Measurements from ENCODE around the gene SPATA13. TPM values are rescaled to one million over a fixed set of nuclear protein-coding genes. Genes with fewer than 3 reads are reported as not detected.
"Not testable (repeated sequence)": the region's sequence is repeated elsewhere in the genome, so short reads cannot be mapped to it uniquely, and the experiment has no call there.

The SPATA13 gene
- total RNA-seq, 1 donor from 2014 or later, result 12.2 TPM

- no peak for DNase-seq (ENCODE audit: extremely low read depth, low read depth, low spot score)
Observed at GRCh38 chr13:24301434-24301833, 140.9 kb downstream of the SPATA13 start.

- no peak for DNase-seq (ENCODE audit: extremely low read depth, low read depth, low spot score)
Observed at GRCh38 chr13:24301911-24302310, 141.4 kb downstream of the SPATA13 start.

GRCh38 chr13:24304620-24305019 lies 144.1 kb downstream of the SPATA13 start:
- no peak for DNase-seq (ENCODE audit: extremely low read depth, low read depth, low spot score)

- DNase-seq (ENCODE audit: extremely low read depth, low read depth, low spot score), result no peak
Observed at GRCh38 chr13:24306632-24307031, 146.1 kb downstream of the SPATA13 start.

- no peak for DNase-seq (ENCODE audit: extremely low read depth, low read depth, low spot score)
Observed at GRCh38 chr13:24307211-24308067, 146.9 kb downstream of the SPATA13 start.

- no peak for DNase-seq (ENCODE audit: extremely low read depth, low read depth, low spot score)
Observed at GRCh38 chr13:24308068-24308445, 147.5 kb downstream of the SPATA13 start.

GRCh38 chr13:24308488-24309020 lies 148.0 kb downstream of the SPATA13 start:
- no peak for DNase-seq (ENCODE audit: extremely low read depth, low read depth, low spot score)

GRCh38 chr13:24309300-24309699 lies 148.8 kb downstream of the SPATA13 start, which contains the start of gene C1QTNF9:
Gene C1QTNF9, plus strand, starts transcription at chr13:24309580. Its CDS starts 6,424 bp downstream, at chr13:24316004.
- DNase-seq (ENCODE audit: extremely low read depth, low read depth, low spot score), result not testable (repeated sequence)

- DNase-seq (ENCODE audit: extremely low read depth, low read depth, low spot score), result no peak
Observed at GRCh38 chr13:24313439-24313838, 152.9 kb downstream of the SPATA13 start.

- not testable (repeated sequence) for DNase-seq (ENCODE audit: extremely low read depth, low read depth, low spot score)
Observed at GRCh38 chr13:24317835-24318234, 157.3 kb downstream of the SPATA13 start.

GRCh38 chr13:24318878-24319277 lies 158.4 kb downstream of the SPATA13 start:
- not testable (repeated sequence) for DNase-seq (ENCODE audit: extremely low read depth, low read depth, low spot score)

GRCh38 chr13:24319641-24320040 lies 159.1 kb downstream of the SPATA13 start:
- DNase-seq (ENCODE audit: extremely low read depth, low read depth, low spot score), result not testable (repeated sequence)

GRCh38 chr13:24321416-24321815 lies 160.9 kb downstream of the SPATA13 start:
- DNase-seq (ENCODE audit: extremely low read depth, low read depth, low spot score), result not testable (repeated sequence)

GRCh38 chr13:24322470-24322869 lies 161.9 kb downstream of the SPATA13 start:
- DNase-seq (ENCODE audit: extremely low read depth, low read depth, low spot score), result not testable (repeated sequence)

GRCh38 chr13:24323036-24323738 lies 162.7 kb downstream of the SPATA13 start:
- DNase-seq (ENCODE audit: extremely low read depth, low read depth, low spot score), result no peak

- no peak for DNase-seq (ENCODE audit: extremely low read depth, low read depth, low spot score)
Observed at GRCh38 chr13:24323739-24324075, 163.2 kb downstream of the SPATA13 start.

- not testable (repeated sequence) for DNase-seq (ENCODE audit: extremely low read depth, low read depth, low spot score)
Observed at GRCh38 chr13:24327598-24327997, 167.1 kb downstream of the SPATA13 start.

- DNase-seq (ENCODE audit: extremely low read depth, low read depth, low spot score), result no peak
Observed at GRCh38 chr13:24328145-24328544, 167.6 kb downstream of the SPATA13 start.

GRCh38 chr13:24338721-24339120 lies 178.2 kb downstream of the SPATA13 start:
- no peak for DNase-seq (ENCODE audit: extremely low read depth, low read depth, low spot score)

GRCh38 chr13:24339937-24340607 lies 179.6 kb downstream of the SPATA13 start:
- no peak for DNase-seq (ENCODE audit: extremely low read depth, low read depth, low spot score)

- no peak for DNase-seq (ENCODE audit: extremely low read depth, low read depth, low spot score)
Observed at GRCh38 chr13:24340608-24340955, 180.1 kb downstream of the SPATA13 start.

Measured in glomerular endothelial cell (primary cell).